Measurements from ENCODE around the gene FCRL3. TPM values are rescaled to one million over a fixed set of nuclear protein-coding genes. Genes with fewer than 3 reads are reported as not detected.

Gene FCRL3
- total and polyA plus RNA-seq, 2 of the 8 experiments (the other 6 are each of a cell fraction or from before 2014, with no cell fraction given), result not detected

DNA sequence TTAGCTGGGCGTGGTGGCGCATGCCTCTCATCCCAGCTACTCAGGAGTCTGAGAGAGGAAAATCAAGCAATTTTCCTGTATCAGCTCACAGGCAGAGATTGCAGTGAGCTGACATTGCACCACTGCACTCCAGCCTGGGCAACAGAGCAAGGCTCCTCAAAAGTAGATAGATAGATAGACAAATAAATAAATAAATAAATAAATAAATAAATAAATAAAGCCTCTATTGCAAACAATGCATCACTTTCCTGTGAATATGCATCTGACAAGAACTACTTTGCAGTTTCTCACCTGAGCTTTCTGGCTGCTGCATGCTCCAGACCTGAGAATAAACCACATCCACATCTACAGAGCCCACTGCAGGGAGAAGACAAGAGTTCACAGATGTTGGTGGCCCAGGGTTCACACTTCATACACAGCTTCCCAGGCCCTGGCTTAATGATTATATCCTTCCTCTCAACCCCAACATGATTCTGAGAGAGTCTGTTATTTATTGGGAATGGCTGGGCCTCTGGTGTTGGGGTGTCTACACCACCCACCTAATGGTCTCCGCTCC lies 47.8 kb upstream of the FCRL3 start:
- Histone ChIP-seq H2BK12ac (ENCODE audit: low read depth, low read length) (no peak overlapping the region), H3K79me2 (ENCODE audit: control insufficient read depth in 1 of 2, insufficient read depth in 2 of 2, low read length in 2 of 2) (no peaks in the 10 kb centered on the region), H4K8ac (ENCODE audit: extremely low read depth, insufficient read depth, low read length) (no peak overlapping the region), H2AFZ (ENCODE audit: low read length) (no peak overlapping the region), H3K79me1 (ENCODE audit: low read depth, low read length) (no peaks in the 10 kb centered on the region), H3K4me1 (replicated peaks in 1 of 4; ENCODE audit: control insufficient read depth in 3 of 4, insufficient read depth in 4 of 4, low read length in 3 of 4) (peaks cover 0 to 2% (median under 1%) of the 10 kb centered on the region in 4 experiments; a peak in 2 of 7 replicates), H2BK120ac (replicated peaks; ENCODE audit: low read depth, low read length) (no peak overlapping the region), H4K5ac (ENCODE audit: insufficient read length, low read depth, low read length) (no peak overlapping the region), H4K20me1 (replicated peaks in 1 of 2; ENCODE audit: control insufficient read depth in 1 of 2, insufficient read depth in 2 of 2, low read length in 2 of 2) (no peaks in the 10 kb centered on the region), H3K9me3 (ENCODE audit: insufficient read depth in 2 of 2, low read depth in 1 of 2, low read length in 1 of 2) (no peaks in the 10 kb centered on the region), H3K27me3 (replicated peaks in 1 of 4; ENCODE audit: control insufficient read depth in 3 of 4, extremely low read depth in 1 of 4, insufficient read depth in 3 of 4, low read length in 3 of 4) (no peaks in the 10 kb centered on the region), H3K4me2 (ENCODE audit: insufficient read depth in 1 of 2, low read depth in 2 of 2, low read length in 2 of 2) (no peak overlapping the region), H3K14ac (ENCODE audit: insufficient read length) (no peak overlapping the region), H2BK20ac (ENCODE audit: low read length) (no peak overlapping the region), H3K56ac (replicated peaks; ENCODE audit: insufficient read length, low read depth, low read length) (no peak overlapping the region), H3K4ac (replicated peaks; ENCODE audit: insufficient read length, low read depth, low read length) (no peak overlapping the region), H3K36me3 (ENCODE audit: control insufficient read depth in 2 of 4, insufficient read depth in 4 of 4, low read length in 3 of 4) (no peaks in the 10 kb centered on the region), H2BK15ac (ENCODE audit: low read length) (no peak overlapping the region), H4K91ac (replicated peaks; ENCODE audit: insufficient read length, low read length) (no peak overlapping the region), H3K9ac (replicated peaks in 1 of 4; ENCODE audit: extremely low read depth in 1 of 4, low read depth in 3 of 4, low read length in 3 of 4) (no peak overlapping the region), H3K23me2 (ENCODE audit: low read depth, low read length) (no peaks in the 10 kb centered on the region), H3K23ac (ENCODE audit: insufficient read length) (no peak overlapping the region), H3K4me3 (ENCODE audit: extremely low read depth in 1 of 4, insufficient read depth in 2 of 4, low read depth in 3 of 4, low read length in 4 of 4) (no peak overlapping the region), H2AK5ac (ENCODE audit: low read depth, low read length) (no peak overlapping the region), H3K27ac (ENCODE audit: low read depth, low read length) (no peak overlapping the region), H2BK5ac (ENCODE audit: low read depth, low read length) (no peak overlapping the region), H3K18ac (ENCODE audit: extremely low read depth, low read length) (no peak overlapping the region)
- DNase-seq (ENCODE audit: low read depth in 1 of 2, low spot score in 2 of 2), result no peak
- POLR2A ChIA-PET (ENCODE audit: partially characterized antibody), result no interaction called here
- CTCF ChIA-PET (ENCODE audit: partially characterized antibody), result interaction anchor here (1.6 to 5.8 kb wide), 4 partner anchors 8 to 243 kb away, joined by 3 to 29 read pairs (median 8); no protein-coding TSS in a partner anchor
- TF ChIP-seq YY1 (IDR thresholded peaks at IDR 0.05; ENCODE audit: low read depth, low read length), result no peak
- TF ChIP-seq CEBPB (IDR thresholded peaks at IDR 0.05; ENCODE audit: low read depth, low read length), result no peak
- TF ChIP-seq TAF7 (optimal IDR thresholded peaks at IDR 0.05; ENCODE audit: borderline replicate concordance, low read depth, low read length), result no peak
- TF ChIP-seq BCL11A (IDR thresholded peaks at IDR 0.05; ENCODE audit: low read depth in 2 of 2, low read length in 2 of 2), result no peak
- no peak for FAIRE-seq
- 97% methylated on average over 3 of the region's 3 CpGs; no CpG with 5 or more reads in 1 of the 2 experiments for WGBS, 2 experiments (ENCODE audit: extremely low coverage in 1 of 2, insufficient coverage in 1 of 2, insufficient read length in 1 of 2, insufficient replicate concordance in 2 of 2, low coverage in 1 of 2, low lambda C conversion rate in 2 of 2, missing lambda C conversion rate in 1 of 2)
